ENCODE data around the gene KRTAP5-4.
A peak's percentile ranks its signal among the peaks of the same experiment; 100 is the strongest.

The KRTAP5-4 gene

DNA sequence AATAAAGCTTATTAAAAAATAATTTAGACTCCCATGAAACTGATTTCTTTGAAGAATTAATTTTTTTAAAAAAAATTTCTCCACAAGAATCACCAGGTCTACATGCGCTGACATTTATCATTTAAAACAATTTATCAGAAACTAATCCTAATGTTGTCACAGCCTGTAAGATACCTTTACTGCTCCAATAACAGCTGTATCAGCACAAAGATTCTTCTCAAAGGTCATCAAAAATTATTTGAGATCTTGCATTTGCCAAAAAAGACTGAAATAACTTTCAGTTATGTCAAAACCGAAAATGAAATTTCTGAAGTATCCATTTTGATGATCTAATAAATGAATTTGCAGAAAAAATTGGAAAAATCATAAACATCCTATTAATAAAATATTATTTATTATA, 15.7 kb upstream of the KRTAP5-4 start:
- TF ChIP-seq TAF1 (IDR thresholded peaks at IDR 0.05; ENCODE audit: low read depth, low read length) (no peak), POLR2A (IDR thresholded peaks at IDR 0.05; ENCODE audit: low read depth, low read length) (no peak), PAX5 (IDR thresholded peaks at IDR 0.05; ENCODE audit: insufficient read depth, low read length, severe bottlenecking) (no peak), POU2F2 (IDR thresholded peaks at IDR 0.05; ENCODE audit: low read depth, low read length) (no peak), POLR2AphosphoS5 (IDR thresholded peaks at IDR 0.05; ENCODE audit: low read depth, low read length) (no peak), SPI1 (IDR thresholded peaks at IDR 0.05; ENCODE audit: low read depth, low read length) (no peak)
- no peak for DNase-seq (ENCODE audit: insufficient read length, low spot score)
- FAIRE-seq = no peak

DNA sequence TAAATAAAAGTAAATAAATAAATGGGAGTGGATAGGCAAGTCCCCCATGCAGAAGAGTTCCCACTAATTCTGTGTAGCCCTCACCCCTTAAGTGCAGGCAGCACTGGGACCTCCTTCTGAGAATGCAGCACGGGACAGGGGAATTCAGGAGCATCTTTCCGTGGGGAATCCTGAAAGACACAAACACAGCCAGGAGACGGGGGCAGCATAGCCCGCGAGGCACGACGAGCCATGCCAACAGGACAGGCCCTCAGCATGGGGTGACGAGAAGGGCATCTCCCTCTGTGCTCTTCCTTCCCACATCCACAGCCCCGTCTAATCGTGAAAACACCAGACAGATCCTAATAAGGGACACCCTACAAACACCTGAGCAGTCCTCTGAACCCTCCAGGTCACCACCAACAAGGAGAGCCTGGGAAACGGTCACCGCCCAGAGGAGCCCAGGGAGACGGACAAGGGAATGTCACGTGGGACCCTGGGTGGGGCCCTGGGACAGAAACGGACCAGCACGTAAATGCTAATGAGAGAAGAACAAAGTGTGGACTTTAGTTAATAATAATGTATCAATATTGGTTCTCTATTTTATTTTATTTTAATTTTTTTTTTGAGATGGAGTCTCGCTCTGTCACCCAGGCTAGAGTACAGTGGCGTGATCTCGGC, 14.5 kb upstream of the KRTAP5-4 start:
- DNase-seq (ENCODE audit: insufficient read length, low spot score) (no peak), FAIRE-seq (no peak)
- TF ChIP-seq TAF1 (IDR thresholded peaks at IDR 0.05; ENCODE audit: low read depth, low read length) = no peak

- TF ChIP-seq POU2F2 (IDR thresholded peaks at IDR 0.05; ENCODE audit: low read depth, low read length) (no peak), POLR2AphosphoS5 (IDR thresholded peaks at IDR 0.05; ENCODE audit: low read depth, low read length) (no peak), SPI1 (IDR thresholded peaks at IDR 0.05; ENCODE audit: low read depth, low read length) (no peak), POLR2A (IDR thresholded peaks at IDR 0.05; ENCODE audit: low read depth, low read length) (no peak), TAF1 (IDR thresholded peaks at IDR 0.05; ENCODE audit: low read depth, low read length) (no peak), PAX5 (IDR thresholded peaks at IDR 0.05; ENCODE audit: insufficient read depth, low read length, severe bottlenecking) (no peak)
- FAIRE-seq = no peak
- no peak for DNase-seq (ENCODE audit: insufficient read length, low spot score)
Observed at GRCh38 chr11:1633864-1634263, 11.9 kb upstream of the KRTAP5-4 start.

GRCh38 chr11:1632053-1632714, 10.2 kb upstream of the KRTAP5-4 start:
- no peak for DNase-seq (ENCODE audit: insufficient read length, low spot score)
- TF ChIP-seq POLR2AphosphoS5 (IDR thresholded peaks at IDR 0.05; ENCODE audit: low read depth, low read length) (no peak), SPI1 (IDR thresholded peaks at IDR 0.05; ENCODE audit: low read depth, low read length) (no peak), POLR2A (IDR thresholded peaks at IDR 0.05; ENCODE audit: low read depth, low read length) (no peak), PAX5 (IDR thresholded peaks at IDR 0.05; ENCODE audit: insufficient read depth, low read length, severe bottlenecking) (no peak), POU2F2 (IDR thresholded peaks at IDR 0.05; ENCODE audit: low read depth, low read length) (no peak)
- FAIRE-seq = no peak

DNA sequence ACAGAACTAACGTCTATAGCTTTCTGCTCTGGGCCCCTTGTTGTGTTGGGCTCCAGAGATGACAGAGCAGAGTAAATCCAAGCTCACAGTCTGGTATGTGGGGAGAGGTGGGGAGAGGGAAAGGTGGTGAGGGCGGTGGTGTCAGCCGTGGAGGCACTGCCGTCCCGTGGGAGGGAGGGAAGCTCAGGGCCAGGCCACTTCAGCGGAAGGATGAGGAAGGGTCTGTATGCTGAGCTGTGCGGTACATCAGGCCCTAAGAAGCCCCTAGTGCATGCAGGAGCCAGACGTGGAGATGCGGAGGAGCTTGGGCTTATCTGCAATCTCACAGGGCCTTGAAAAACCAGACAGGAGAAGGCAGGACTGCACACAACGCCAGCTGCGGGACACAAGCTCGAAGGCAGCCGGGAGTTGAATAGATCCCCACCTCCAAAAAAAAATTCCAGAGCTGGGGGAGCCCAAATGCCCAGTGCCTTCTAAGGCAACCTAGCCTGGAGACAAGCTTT, 9.2 kb upstream of the KRTAP5-4 start:
- TF ChIP-seq SPI1 (IDR thresholded peaks at IDR 0.05; ENCODE audit: low read depth, low read length) = no peak
- no peak for TF ChIP-seq POLR2A (IDR thresholded peaks at IDR 0.05; ENCODE audit: low read depth, low read length)
- no peak for TF ChIP-seq POLR2AphosphoS5 (IDR thresholded peaks at IDR 0.05; ENCODE audit: low read depth, low read length)
- no peak for TF ChIP-seq TAF1 (IDR thresholded peaks at IDR 0.05; ENCODE audit: low read depth, low read length)
- TF ChIP-seq PAX5 (IDR thresholded peaks at IDR 0.05; ENCODE audit: insufficient read depth, low read length, severe bottlenecking) = no peak
- no peak for TF ChIP-seq POU2F2 (IDR thresholded peaks at IDR 0.05; ENCODE audit: low read depth, low read length)
- FAIRE-seq (no peak), DNase-seq (ENCODE audit: insufficient read length, low spot score) (no peak)

- no peak for TF ChIP-seq POLR2AphosphoS5 (IDR thresholded peaks at IDR 0.05; ENCODE audit: low read depth, low read length)
- TF ChIP-seq PAX5 (IDR thresholded peaks at IDR 0.05; ENCODE audit: insufficient read depth, low read length, severe bottlenecking) = no peak
- no peak for TF ChIP-seq POLR2A (IDR thresholded peaks at IDR 0.05; ENCODE audit: low read depth, low read length)
- no peak for TF ChIP-seq SPI1 (IDR thresholded peaks at IDR 0.05; ENCODE audit: low read depth, low read length)
- no peak for TF ChIP-seq TAF1 (IDR thresholded peaks at IDR 0.05; ENCODE audit: low read depth, low read length)
- TF ChIP-seq POU2F2 (IDR thresholded peaks at IDR 0.05; ENCODE audit: low read depth, low read length) = no peak
- FAIRE-seq = no peak
- no peak for DNase-seq (ENCODE audit: insufficient read length, low spot score)
Observed at GRCh38 chr11:1630271-1630670, 8.3 kb upstream of the KRTAP5-4 start.

- FAIRE-seq = no peak
- no peak for TF ChIP-seq POLR2AphosphoS5 (IDR thresholded peaks at IDR 0.05; ENCODE audit: low read depth, low read length)
- TF ChIP-seq SPI1 (IDR thresholded peaks at IDR 0.05; ENCODE audit: low read depth, low read length) = no peak
- TF ChIP-seq PAX5 (IDR thresholded peaks at IDR 0.05; ENCODE audit: insufficient read depth, low read length, severe bottlenecking) = no peak
- no peak for DNase-seq (ENCODE audit: insufficient read length, low spot score)
Observed at GRCh38 chr11:1629326-1630185, 7.6 kb upstream of the KRTAP5-4 start, which contains the start of gene KRTAP5-5. Gene KRTAP5-5, plus strand, starts transcription at chr11:1629775. Its CDS starts 66 bp downstream, at chr11:1629841.

DNA sequence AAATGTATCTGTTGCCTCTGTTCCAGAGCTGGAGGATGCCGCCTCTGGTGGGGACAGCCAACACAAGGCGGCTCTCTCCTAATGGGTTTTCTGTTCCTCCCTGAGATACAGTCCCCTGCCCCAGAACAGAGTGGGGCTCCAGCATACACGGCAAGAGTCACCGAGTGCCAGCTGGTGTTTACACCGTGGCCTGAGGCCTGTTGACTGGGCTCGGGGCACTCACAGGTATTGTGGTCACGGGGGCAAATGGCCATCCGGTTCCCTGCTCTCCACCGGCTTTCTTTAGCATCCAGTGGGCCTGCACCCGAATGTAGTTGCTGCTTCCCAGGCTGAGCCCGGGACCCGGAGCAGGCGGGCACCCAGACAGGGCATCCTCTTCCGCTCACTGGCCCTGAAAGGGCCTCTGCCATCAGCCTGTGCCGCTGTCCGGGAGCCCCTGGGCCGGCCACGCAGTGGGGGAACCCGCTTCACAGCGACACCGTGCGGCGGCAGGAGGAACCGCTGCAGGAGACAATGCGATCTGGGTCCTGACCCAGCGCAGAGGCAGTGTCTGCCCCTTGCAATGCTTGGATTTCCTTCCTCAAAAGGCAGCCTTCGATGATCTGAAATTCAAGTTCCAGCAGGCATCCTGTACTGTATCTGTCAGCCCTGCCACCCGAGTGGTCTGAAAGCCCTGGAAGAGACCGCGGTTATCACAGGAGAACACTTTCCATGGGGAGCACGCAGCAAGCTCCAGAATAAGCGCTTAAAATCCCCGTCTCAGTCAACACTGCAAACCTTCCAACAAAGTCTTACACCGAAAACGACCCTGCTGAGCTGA, 6.8 kb upstream of the KRTAP5-4 start:
- DNase-seq (ENCODE audit: insufficient read length, low spot score) (peak; percentile 88), FAIRE-seq (peak; percentile 97)
- TF ChIP-seq TAF1 (IDR thresholded peaks at IDR 0.05; ENCODE audit: low read depth, low read length) = no peak
- no peak for TF ChIP-seq POLR2A (IDR thresholded peaks at IDR 0.05; ENCODE audit: low read depth, low read length)
- no peak for TF ChIP-seq POLR2AphosphoS5 (IDR thresholded peaks at IDR 0.05; ENCODE audit: low read depth, low read length)
- no peak for TF ChIP-seq POU2F2 (IDR thresholded peaks at IDR 0.05; ENCODE audit: low read depth, low read length)
- TF ChIP-seq PAX5 (IDR thresholded peaks at IDR 0.05; ENCODE audit: insufficient read depth, low read length, severe bottlenecking) = no peak
- no peak for TF ChIP-seq SPI1 (IDR thresholded peaks at IDR 0.05; ENCODE audit: low read depth, low read length)

GRCh38 chr11:1625541-1625940, 3.6 kb upstream of the KRTAP5-4 start:
- no peak for TF ChIP-seq SPI1 (IDR thresholded peaks at IDR 0.05; ENCODE audit: low read depth, low read length)
- TF ChIP-seq TAF1 (IDR thresholded peaks at IDR 0.05; ENCODE audit: low read depth, low read length) = no peak
- no peak for TF ChIP-seq POLR2A (IDR thresholded peaks at IDR 0.05; ENCODE audit: low read depth, low read length)
- no peak for TF ChIP-seq PAX5 (IDR thresholded peaks at IDR 0.05; ENCODE audit: insufficient read depth, low read length, severe bottlenecking)
- no peak for TF ChIP-seq POU2F2 (IDR thresholded peaks at IDR 0.05; ENCODE audit: low read depth, low read length)
- no peak for TF ChIP-seq POLR2AphosphoS5 (IDR thresholded peaks at IDR 0.05; ENCODE audit: low read depth, low read length)
- DNase-seq (ENCODE audit: insufficient read length, low spot score) = no peak
- FAIRE-seq = no peak
